ENCODE measurements around the gene BANF2. TPM values are rescaled to one million over a fixed set of nuclear protein-coding genes. Genes with fewer than 3 reads are reported as not detected.

The BANF2 gene
- total and polyA plus RNA-seq, 2 of the 13 experiments (the other 11 are each of a cell fraction or from before 2014, with no cell fraction given) = 0.35 TPM; not detected in 1

- in situ Hi-C loops (cut with HindIII; ENCODE audit: extremely low pct_ligation_motif_present, low pct_unique_long_range_greater_than_20kb) (no loop called here), intact Hi-C loops (cut with micrococcal nuclease; ENCODE audit: unreplicated experiment) (loop anchor here (1.0 kb wide), 1 partner anchor 20 kb away; no protein-coding TSS in a partner anchor)
- BruUV-seq (replicated peaks) = no TSS peak
- CTCF ChIA-PET (ENCODE audit: low intra/inter-chr PET ratio, low total read pairs) = no interaction called here
- no peak overlapping the region for H3K9ac ChIP-seq (ENCODE audit: insufficient read depth, low read depth, low read length)
- H3K4me3 ChIP-seq (replicated peaks in 1 of 3; ENCODE audit: insufficient read depth in 1 of 3, low read depth in 2 of 3, low read length in 3 of 3) = no peak overlapping the region
- DNase-seq (ENCODE audit: low spot score) (no peak), ATAC-seq (no peak), FAIRE-seq (no peak)
- H3K4me1 ChIP-seq (ENCODE audit: insufficient read depth, low read length) = peaks cover 54% of the 10 kb centered on the region
- POLR2A ChIA-PET = no interaction called here
- H3K9me3 ChIP-seq (ENCODE audit: low read length) = no peaks in the 10 kb centered on the region
- H2AFZ ChIP-seq (ENCODE audit: low read length) = no peak overlapping the region
- H3K27ac ChIP-seq (ENCODE audit: extremely low read length, insufficient read depth, low read length) = no peak overlapping the region
- peaks cover 5 to 35% of the 10 kb centered on the region in 2 experiments; a peak in 4 of 5 replicates for H3K27me3 ChIP-seq (ENCODE audit: control insufficient read depth in 1 of 2, insufficient read depth in 2 of 2, low read length in 2 of 2)
- no peak overlapping the region for H3K4me2 ChIP-seq (ENCODE audit: low read depth, low read length)
- 30% methylated on average over 8 of the region's 8 CpGs for WGBS (ENCODE audit: low lambda C conversion rate)
- no peaks in the 10 kb centered on the region for H3K36me3 ChIP-seq (replicated peaks in 1 of 2; ENCODE audit: control insufficient read depth in 1 of 2, insufficient read depth in 2 of 2, low read length in 2 of 2)
- H3K79me2 ChIP-seq (ENCODE audit: insufficient read depth, low read length) = no peaks in the 10 kb centered on the region
- H4K20me1 ChIP-seq (ENCODE audit: insufficient read depth, low read length) = no peaks in the 10 kb centered on the region
- peak; percentile 51; the same call in 1 of the 2 replicates for TF ChIP-seq ATF3 (CRISPR knock-in tag; IDR thresholded peaks at IDR 0.05)
- TF ChIP-seq ZNF263 (CRISPR knock-in tag; IDR thresholded peaks at IDR 0.05) = no peak
- TF ChIP-seq ISL2 (CRISPR knock-in tag; IDR thresholded peaks at IDR 0.05) = no peak
- TF ChIP-seq CEBPG (CRISPR knock-in tag; IDR thresholded peaks at IDR 0.05) = peak; percentile 81
- no peak for TF ChIP-seq SKIL (CRISPR knock-in tag; IDR thresholded peaks at IDR 0.05; ENCODE audit: borderline replicate concordance)
- no peak for TF ChIP-seq REL (CRISPR knock-in tag; conservative IDR thresholded peaks at IDR 0.05)
- TF ChIP-seq AGO2 (optimal IDR thresholded peaks at IDR 0.05; ENCODE audit: low read depth, low read length) = no peak
- no peak for TF ChIP-seq ZNF318 (CRISPR knock-in tag; IDR thresholded peaks at IDR 0.05)
- no peak for TF ChIP-seq SMAD1 (CRISPR knock-in tag; IDR thresholded peaks at IDR 0.05; ENCODE audit: borderline replicate concordance, low read depth)
- 0 out of 2 replicates have a peak, but pooled peaks have one; percentile 8 for TF ChIP-seq FOXK1 (CRISPR knock-in tag; IDR thresholded peaks at IDR 0.05; ENCODE audit: borderline replicate concordance, low read depth)
- TF ChIP-seq PITX1 (CRISPR knock-in tag; IDR thresholded peaks at IDR 0.05) = 0 out of 2 replicates have a peak, but pooled peaks have one; percentile 44
- no peak for TF ChIP-seq HNF4G (IDR thresholded peaks at IDR 0.05; ENCODE audit: borderline replicate concordance, low read depth, low read length)
- no peak for TF ChIP-seq HNF4G (CRISPR knock-in tag; IDR thresholded peaks at IDR 0.05; ENCODE audit: borderline replicate concordance, low read depth)
- no peak for TF ChIP-seq ZSCAN21 (CRISPR knock-in tag; IDR thresholded peaks at IDR 0.05; ENCODE audit: borderline replicate concordance)
- TF ChIP-seq KDM5B (CRISPR knock-in tag; IDR thresholded peaks at IDR 0.05; ENCODE audit: borderline replicate concordance) = no peak
Measured at GRCh38 chr20:17751640-17752039, 51.9 kb downstream of the BANF2 start.

Measured in HepG2 (cell line).